Gastrocnemius medialis (tissue), 4 donors: ENCODE results near the gene EXO1.

Experiments used
- POLR2A ChIP-seq, 2 donors: fragments of 450-650 bp; IDR thresholded peaks; one replicate each; pipeline ENCODE4 v1.6.1; 2017; ENCODE audit warnings: antibody characterized with exemption in 2 of 2, mild to moderate bottlenecking in 2 of 2, moderate library complexity in 2 of 2
- TF ChIP-seq, protein P1 (sequence below), 5 experiments: fragments of 450-650 bp in 3 of 5; fragments of 200-600 bp in 2 of 5; sonication (generic) in 2 of 5; IDR thresholded peaks in 4 of 5; conservative IDR thresholded peaks in 1 of 5; 1 replicate in 4 of 5; 2 replicates in 1 of 5; pipeline ENCODE4 v1.5.1; 2016 to 2019; ENCODE audit warnings: antibody characterized with exemption in 5 of 5, mild to moderate bottlenecking in 3 of 5, moderate library complexity in 3 of 5

DNA sequence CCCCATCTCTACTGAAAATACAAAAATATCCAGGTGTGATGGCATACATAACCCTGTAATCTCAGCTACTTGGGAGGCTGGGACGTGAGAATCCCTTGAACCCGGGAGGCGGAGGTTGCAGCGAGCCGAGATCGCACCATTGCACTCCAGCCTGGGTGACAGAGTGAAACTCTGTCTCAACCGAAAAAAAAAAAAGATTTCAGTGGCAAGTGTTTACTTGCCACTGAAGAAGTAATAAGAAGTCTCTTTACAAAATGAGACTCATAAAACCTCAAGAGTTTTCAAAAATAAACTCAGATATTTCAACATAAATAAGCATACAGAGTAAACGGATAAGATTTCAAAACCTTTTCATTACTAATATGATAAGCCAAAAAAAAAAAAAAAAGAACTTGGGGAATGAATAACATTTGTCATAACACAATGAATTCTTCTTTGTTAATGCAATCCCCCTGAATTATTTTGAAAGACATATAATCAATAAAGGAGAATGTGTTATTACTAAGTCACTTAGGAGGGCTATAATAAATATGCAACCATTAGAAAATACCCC is 34.2 kb upstream of the EXO1 start:
- TF ChIP-seq, protein P1, sequence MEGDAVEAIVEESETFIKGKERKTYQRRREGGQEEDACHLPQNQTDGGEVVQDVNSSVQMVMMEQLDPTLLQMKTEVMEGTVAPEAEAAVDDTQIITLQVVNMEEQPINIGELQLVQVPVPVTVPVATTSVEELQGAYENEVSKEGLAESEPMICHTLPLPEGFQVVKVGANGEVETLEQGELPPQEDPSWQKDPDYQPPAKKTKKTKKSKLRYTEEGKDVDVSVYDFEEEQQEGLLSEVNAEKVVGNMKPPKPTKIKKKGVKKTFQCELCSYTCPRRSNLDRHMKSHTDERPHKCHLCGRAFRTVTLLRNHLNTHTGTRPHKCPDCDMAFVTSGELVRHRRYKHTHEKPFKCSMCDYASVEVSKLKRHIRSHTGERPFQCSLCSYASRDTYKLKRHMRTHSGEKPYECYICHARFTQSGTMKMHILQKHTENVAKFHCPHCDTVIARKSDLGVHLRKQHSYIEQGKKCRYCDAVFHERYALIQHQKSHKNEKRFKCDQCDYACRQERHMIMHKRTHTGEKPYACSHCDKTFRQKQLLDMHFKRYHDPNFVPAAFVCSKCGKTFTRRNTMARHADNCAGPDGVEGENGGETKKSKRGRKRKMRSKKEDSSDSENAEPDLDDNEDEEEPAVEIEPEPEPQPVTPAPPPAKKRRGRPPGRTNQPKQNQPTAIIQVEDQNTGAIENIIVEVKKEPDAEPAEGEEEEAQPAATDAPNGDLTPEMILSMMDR (IDR thresholded peaks at IDR 0.05 in 4 of 5, conservative IDR thresholded peaks at IDR 0.05 in 1 of 5): no peak
- TF ChIP-seq POLR2A (IDR thresholded peaks at IDR 0.05): no peak
